NT2/D1 (cell line): ENCODE data around the gene CROCC.

Experiments
- DNase-seq: peaks from one replicate; pipeline ENCODE4 v3.0.0-alpha.2; 2011; ENCODE audit warnings: low read depth, low spot score
- H3K27me3 ChIP-seq: 2 replicates; pipeline ENCODE4 v1.6.0; 2011; ENCODE audit warnings: mild to moderate bottlenecking; ENCODE audit not compliant: insufficient read length, insufficient read depth
- H3K36me3 ChIP-seq: 2 replicates; pipeline ENCODE4 v1.6.1; 2011; ENCODE audit warnings: mild to moderate bottlenecking, low read length, mixed read lengths; ENCODE audit not compliant: insufficient read depth, insufficient read length
- H3K4me1 ChIP-seq: 2 replicates; pipeline ENCODE4 v1.5.1; 2011; ENCODE audit not compliant: insufficient read depth, insufficient read length
- H3K4me3 ChIP-seq: 2 replicates; pipeline ENCODE4 v1.5.1; 2011; ENCODE audit warnings: low read depth; ENCODE audit not compliant: insufficient read length
- H3K9ac ChIP-seq: 2 replicates; pipeline ENCODE4 v1.6.0; 2011; ENCODE audit warnings: low read depth; ENCODE audit not compliant: insufficient read length
- H3K9me3 ChIP-seq: 2 replicates; pipeline ENCODE4 v1.5.1; 2011; ENCODE audit warnings: mild to moderate bottlenecking, low read length; ENCODE audit not compliant: insufficient read depth
- SUZ12 ChIP-seq: IDR thresholded peaks from 2 replicates; pipeline ENCODE4 v1.6.1; 2011; ENCODE audit not compliant: insufficient read length, insufficient read depth; ENCODE audit errors: extremely low read depth
- YY1 ChIP-seq: IDR thresholded peaks from 2 replicates; pipeline ENCODE4 v1.6.1; 2011; ENCODE audit not compliant: insufficient read length, insufficient read depth
- ZNF274 ChIP-seq: IDR thresholded peaks from 2 replicates; pipeline ENCODE4 v1.6.1; 2011; ENCODE audit warnings: mild to moderate bottlenecking, low read depth, low read length

CROCC gene

GRCh38 chr1:17001760-17002523 is 80.2 kb downstream of the CROCC start:
- Histone ChIP-seq H3K36me3 (peaks cover 57% of the 10 kb centered on the region), H3K27me3 (no peaks in the 10 kb centered on the region), H3K9me3 (no peaks in the 10 kb centered on the region), H3K4me1 (peaks cover 3% of the 10 kb centered on the region), H3K4me3 (no peak overlapping the region), H3K9ac (no peak overlapping the region)
- no peak for DNase-seq
- TF ChIP-seq YY1 = no peak
- TF ChIP-seq ZNF274 = no peak

GRCh38 chr1:17002524-17002902 is 80.8 kb downstream of the CROCC start:
- Histone ChIP-seq H3K27me3 (no peaks in the 10 kb centered on the region), H3K36me3 (peaks cover 54% of the 10 kb centered on the region), H3K4me1 (peaks cover 3% of the 10 kb centered on the region), H3K9me3 (no peaks in the 10 kb centered on the region), H3K4me3 (no peak overlapping the region), H3K9ac (no peak overlapping the region)
- DNase-seq = no peak
- TF ChIP-seq YY1 (no peak), SUZ12 (no peak), ZNF274 (no peak)

DNA sequence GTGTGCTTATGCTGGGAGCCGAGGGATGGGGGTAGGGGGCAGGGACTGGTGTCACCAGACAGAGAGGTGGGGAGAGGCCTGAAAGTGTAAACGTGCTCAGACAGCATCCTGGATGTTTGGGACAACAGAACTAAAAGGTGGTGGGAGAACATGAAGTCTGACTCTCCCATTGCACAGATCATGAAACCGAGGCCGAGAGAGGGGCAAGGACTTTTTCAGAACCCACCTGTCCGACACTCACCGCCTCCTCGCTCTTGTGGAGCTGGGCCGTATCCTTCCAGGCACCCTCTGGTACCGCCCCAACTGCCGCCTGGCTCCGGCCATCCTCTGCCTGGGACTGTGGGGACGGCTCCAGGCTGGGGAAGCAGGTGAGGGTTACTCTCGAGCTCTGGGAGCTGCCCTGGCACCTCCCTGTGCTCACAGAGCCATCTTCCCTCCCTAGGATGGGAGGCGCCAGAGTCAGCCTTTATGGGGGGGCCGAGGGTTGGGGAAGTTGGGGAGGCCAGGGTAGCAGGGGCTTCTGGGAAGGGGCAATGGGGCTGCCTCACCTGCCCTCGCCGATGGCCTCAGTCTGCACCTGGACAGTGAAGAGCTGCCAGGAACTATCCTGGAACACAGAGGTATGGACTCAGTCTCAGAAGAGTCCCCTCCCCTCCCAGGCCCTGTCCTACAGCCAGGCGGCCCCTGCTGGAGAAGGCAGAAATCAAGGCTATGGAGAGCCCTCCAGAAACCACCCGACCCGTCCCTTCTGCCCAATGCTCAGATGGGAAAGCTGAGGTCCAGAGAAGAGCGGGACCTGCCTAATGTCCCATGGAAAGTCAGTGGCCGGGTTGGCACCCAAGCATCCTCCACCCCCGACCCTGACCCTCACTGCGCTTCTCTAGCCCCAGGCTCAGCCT is 83.0 kb downstream of the CROCC start:
- H3K27me3 ChIP-seq = no peaks in the 10 kb centered on the region
- no peak for DNase-seq

DNA sequence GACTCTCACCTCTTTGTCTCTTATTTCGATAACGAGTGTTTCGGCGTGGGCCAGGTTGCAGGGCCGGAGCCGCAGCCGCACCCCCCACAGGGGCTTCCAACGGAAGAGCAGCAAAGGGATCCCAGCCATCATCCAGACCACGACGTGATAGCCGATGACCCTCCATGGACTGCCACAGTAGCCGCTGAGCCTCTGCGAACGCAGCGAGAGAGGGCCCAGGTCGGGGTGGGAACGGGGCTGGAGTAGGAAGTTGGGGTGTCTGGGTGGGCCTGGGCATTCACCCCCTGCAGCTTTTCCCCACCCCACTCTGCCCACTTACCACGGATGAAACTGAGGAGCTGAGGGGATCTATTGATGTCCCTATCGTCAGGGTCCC is 83.6 kb downstream of the CROCC start:
- no peaks in the 10 kb centered on the region for H3K9me3 ChIP-seq
- H3K4me3 ChIP-seq = no peak overlapping the region
- H3K4me1 ChIP-seq = peaks cover 11% of the 10 kb centered on the region
- H3K27me3 ChIP-seq = no peaks in the 10 kb centered on the region
- H3K36me3 ChIP-seq = peaks cover 45% of the 10 kb centered on the region
- DNase-seq = no peak
- no peak for TF ChIP-seq SUZ12
- TF ChIP-seq ZNF274 = no peak
- no peak for TF ChIP-seq YY1
- no peak overlapping the region for H3K9ac ChIP-seq

More for the DNA sequence above, 83.0 kb downstream of the CROCC start:
- H3K9ac ChIP-seq = no peak overlapping the region
- H3K9me3 ChIP-seq = no peaks in the 10 kb centered on the region
- H3K36me3 ChIP-seq = peaks cover 48% of the 10 kb centered on the region
- TF ChIP-seq ZNF274 = no peak
- no peak for TF ChIP-seq YY1
- TF ChIP-seq SUZ12 = no peak
- no peak overlapping the region for H3K4me3 ChIP-seq
- peaks cover 8% of the 10 kb centered on the region for H3K4me1 ChIP-seq

DNA sequence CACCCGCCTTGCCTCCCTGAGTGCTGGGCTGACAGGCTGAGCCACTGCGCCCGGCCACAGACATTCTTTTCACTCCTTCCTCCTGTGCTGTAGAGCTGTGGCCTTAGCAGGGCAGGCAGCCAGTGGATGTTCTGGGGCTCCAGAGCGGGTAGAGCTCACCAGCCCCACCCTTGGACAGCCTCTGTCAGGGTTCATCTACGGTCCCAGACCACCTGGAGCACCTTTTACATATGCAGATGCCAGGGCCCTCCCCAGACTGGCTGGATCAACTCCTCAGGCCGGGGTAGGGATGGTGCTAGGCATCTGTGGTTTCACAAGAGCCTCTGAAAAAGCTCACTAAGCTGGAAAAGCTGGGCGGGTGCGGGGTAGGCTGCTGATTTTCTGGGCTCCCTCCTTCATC is 85.4 kb downstream of the CROCC start:
- Histone ChIP-seq H3K36me3 (peaks cover 33% of the 10 kb centered on the region), H3K4me3 (no peak overlapping the region), H3K9me3 (no peaks in the 10 kb centered on the region), H3K4me1 (peaks cover 13% of the 10 kb centered on the region), H3K27me3 (no peaks in the 10 kb centered on the region), H3K9ac (no peak overlapping the region)
- TF ChIP-seq YY1 (no peak), ZNF274 (no peak), SUZ12 (no peak)
- no peak for DNase-seq

GRCh38 chr1:17008208-17008855 is 86.6 kb downstream of the CROCC start:
- H3K4me3 ChIP-seq = no peak overlapping the region
- H3K27me3 ChIP-seq = no peaks in the 10 kb centered on the region
- no peak overlapping the region for H3K9ac ChIP-seq
- H3K4me1 ChIP-seq = peaks cover 18% of the 10 kb centered on the region
- no peak for TF ChIP-seq YY1
- TF ChIP-seq ZNF274 = no peak
- TF ChIP-seq SUZ12 = no peak
- H3K9me3 ChIP-seq = no peaks in the 10 kb centered on the region
- H3K36me3 ChIP-seq = peaks cover 22% of the 10 kb centered on the region
- DNase-seq = no peak

- TF ChIP-seq SUZ12 (no peak), YY1 (no peak), ZNF274 (no peak)
- H3K9me3 ChIP-seq = no peaks in the 10 kb centered on the region
- peaks cover 23% of the 10 kb centered on the region for H3K4me1 ChIP-seq
- peaks cover 12% of the 10 kb centered on the region for H3K36me3 ChIP-seq
- H3K27me3 ChIP-seq = no peaks in the 10 kb centered on the region
- DNase-seq = no peak
- H3K4me3 ChIP-seq = no peak overlapping the region
- no peak overlapping the region for H3K9ac ChIP-seq
These were observed 88.0 kb downstream of the CROCC start for GRCh38 chr1:17009706-17010105.
